RWPE2 (cell line): ENCODE measurements around the gene SYT2.
"Not testable (repeated sequence)": the region's sequence is repeated elsewhere in the genome, so short reads cannot be mapped to it uniquely, and the experiment has no call there.

Experiments used
- ATAC-seq: fragments of 200-7000 bp; cut with Tn5 transposase; 3 replicates; pipeline ENCODE4 v1.9.1; 2021; ENCODE audit warnings: low read depth
- DNase-seq: peaks from one replicate; pipeline ENCODE4 v3.0.0-alpha.2; 2020; ENCODE audit warnings: low spot score
- H3K27ac ChIP-seq: fragments of 450-650 bp; 2 replicates; pipeline ENCODE4 v1.5.1; 2017; ENCODE audit warnings: mild to moderate bottlenecking; ENCODE audit not compliant: poor library complexity, severe bottlenecking
- H3K27me3 ChIP-seq: fragments of 250-450 bp; sonication (Bioruptor Pico); 2 replicates; pipeline ENCODE4 v1.5.1; 2021; ENCODE audit warnings: mild to moderate bottlenecking, moderate library complexity; ENCODE audit not compliant: insufficient read depth, poor library complexity, severe bottlenecking
- H3K36me3 ChIP-seq: fragments of 250-450 bp; sonication (Bioruptor Pico); 2 replicates; pipeline ENCODE4 v1.5.1; 2020; ENCODE audit warnings: low read depth, mild to moderate bottlenecking, moderate library complexity
- H3K4me1 ChIP-seq: fragments of 250-450 bp; sonication (Bioruptor Pico); 2 replicates; pipeline ENCODE4 v1.5.1; 2021; ENCODE audit warnings: mild to moderate bottlenecking, moderate library complexity; ENCODE audit not compliant: insufficient read depth, poor library complexity, severe bottlenecking
- H3K4me3 ChIP-seq: fragments of 250-450 bp; sonication (Bioruptor Pico); 2 replicates; pipeline ENCODE4 v1.5.1; 2021; ENCODE audit warnings: mild to moderate bottlenecking, moderate library complexity; ENCODE audit not compliant: severe bottlenecking
- H3K9me3 ChIP-seq: fragments of 250-450 bp; sonication (Bioruptor Pico); 2 replicates; pipeline ENCODE4 v1.5.1; 2021; ENCODE audit warnings: mild to moderate bottlenecking, moderate library complexity; ENCODE audit not compliant: severe bottlenecking
- TF ChIP-seq, protein P1 (sequence below): fragments of 450-650 bp; IDR thresholded peaks from one replicate; pipeline ENCODE4 v1.5.1; 2017; ENCODE audit warnings: mild to moderate bottlenecking, moderate library complexity; ENCODE audit not compliant: poor library complexity, severe bottlenecking

SYT2 gene

DNA sequence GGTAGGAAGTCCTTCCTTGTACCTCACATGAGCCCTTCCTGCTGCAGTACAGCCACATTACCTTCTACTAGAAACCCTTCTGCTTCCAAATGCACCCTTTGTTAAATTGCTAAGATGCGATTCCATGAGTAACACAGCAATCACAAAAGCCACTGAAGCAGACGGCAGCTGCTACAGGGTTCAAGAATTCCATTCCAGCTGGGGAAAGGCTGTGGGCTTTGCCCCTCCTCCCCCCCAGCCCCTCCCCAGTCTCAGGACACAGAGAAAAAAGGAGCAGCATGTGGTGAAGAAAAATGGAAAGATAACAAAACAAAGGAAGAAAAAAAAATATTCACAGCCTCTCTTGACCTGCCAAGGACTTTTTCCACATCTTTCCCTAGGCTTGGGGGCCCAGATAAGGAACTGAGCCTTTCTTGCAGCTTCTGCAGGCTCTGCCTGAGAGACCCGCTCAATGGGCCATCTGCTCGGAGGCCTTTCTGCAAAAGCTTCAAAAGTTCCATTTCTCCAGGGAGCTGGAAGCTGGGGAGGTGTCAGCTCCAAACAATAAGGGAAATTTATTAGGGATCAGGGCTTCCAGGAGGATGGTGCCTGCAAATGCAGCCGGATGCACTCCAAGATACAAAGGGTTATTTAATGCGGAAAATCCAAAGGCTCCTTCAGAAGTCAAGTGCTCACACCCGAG, 72.1 kb downstream of the SYT2 start:
- Histone ChIP-seq H3K27ac (no peak overlapping the region), H3K9me3 (no peaks in the 10 kb centered on the region), H3K4me1 (no peaks in the 10 kb centered on the region), H3K36me3 (no peaks in the 10 kb centered on the region), H3K4me3 (no peak overlapping the region), H3K27me3 (peaks cover 17% of the 10 kb centered on the region)
- TF ChIP-seq, protein P1, sequence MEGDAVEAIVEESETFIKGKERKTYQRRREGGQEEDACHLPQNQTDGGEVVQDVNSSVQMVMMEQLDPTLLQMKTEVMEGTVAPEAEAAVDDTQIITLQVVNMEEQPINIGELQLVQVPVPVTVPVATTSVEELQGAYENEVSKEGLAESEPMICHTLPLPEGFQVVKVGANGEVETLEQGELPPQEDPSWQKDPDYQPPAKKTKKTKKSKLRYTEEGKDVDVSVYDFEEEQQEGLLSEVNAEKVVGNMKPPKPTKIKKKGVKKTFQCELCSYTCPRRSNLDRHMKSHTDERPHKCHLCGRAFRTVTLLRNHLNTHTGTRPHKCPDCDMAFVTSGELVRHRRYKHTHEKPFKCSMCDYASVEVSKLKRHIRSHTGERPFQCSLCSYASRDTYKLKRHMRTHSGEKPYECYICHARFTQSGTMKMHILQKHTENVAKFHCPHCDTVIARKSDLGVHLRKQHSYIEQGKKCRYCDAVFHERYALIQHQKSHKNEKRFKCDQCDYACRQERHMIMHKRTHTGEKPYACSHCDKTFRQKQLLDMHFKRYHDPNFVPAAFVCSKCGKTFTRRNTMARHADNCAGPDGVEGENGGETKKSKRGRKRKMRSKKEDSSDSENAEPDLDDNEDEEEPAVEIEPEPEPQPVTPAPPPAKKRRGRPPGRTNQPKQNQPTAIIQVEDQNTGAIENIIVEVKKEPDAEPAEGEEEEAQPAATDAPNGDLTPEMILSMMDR = no peak
- DNase-seq (no peak), ATAC-seq (no peak)

DNA sequence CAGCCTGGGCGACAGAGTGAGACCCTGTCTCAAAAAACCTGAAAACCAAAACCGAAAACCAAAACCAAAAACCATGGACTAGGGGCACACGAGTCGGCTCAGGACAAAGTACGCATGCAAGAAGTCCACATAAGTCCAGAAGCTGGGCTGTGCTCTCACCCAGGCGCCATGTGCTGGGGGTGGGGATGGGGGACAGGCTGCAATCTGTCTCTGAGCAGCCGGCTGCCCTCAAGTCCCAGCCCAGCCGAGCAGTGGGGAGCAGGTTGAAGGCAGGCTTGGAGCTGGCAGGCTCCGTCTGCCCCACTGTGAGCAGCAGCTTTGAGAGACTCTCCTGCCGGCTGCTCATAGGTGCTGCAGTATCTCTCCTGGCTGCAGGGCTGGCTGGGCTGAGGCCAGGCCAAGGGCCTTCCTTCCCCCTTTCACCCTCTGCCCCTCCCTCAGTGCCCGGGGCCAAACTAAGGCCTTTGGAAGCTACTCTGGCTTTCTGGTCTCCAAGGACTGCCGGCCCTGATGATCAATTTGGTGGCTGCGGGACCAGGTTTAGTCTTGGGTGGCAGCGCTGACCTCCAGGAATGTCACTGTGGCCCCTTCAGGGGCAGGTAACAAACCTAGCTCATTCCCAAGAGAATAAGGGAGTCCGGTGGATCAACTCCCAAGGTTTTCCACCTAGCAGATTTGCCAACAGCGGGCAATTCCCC, 72.8 kb downstream of the SYT2 start:
- H3K27ac ChIP-seq, H3K36me3 ChIP-seq, ATAC-seq, H3K4me1 ChIP-seq, H3K9me3 ChIP-seq, H3K4me3 ChIP-seq, DNase-seq: not testable (repeated sequence)
- peaks cover 11% of the 10 kb centered on the region for H3K27me3 ChIP-seq

DNA sequence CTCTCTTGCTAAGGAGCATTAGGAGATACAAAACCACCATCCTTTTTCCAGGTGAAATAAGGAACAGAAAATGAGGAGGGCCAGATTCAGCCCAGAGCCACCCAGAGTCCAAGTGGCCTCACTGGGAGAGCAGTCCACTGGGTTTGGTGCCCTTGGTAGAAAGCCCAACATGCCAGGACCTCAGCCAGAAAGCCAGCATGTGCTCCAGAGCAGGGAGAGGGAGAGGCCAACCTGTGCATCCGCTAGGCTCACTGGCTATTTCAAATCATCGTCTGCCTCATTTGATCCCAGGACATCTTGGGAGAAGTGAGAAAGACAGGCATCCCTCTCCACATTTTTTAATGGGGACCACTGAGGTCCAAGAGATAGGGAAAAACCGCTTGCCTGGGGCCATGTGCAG, 74.1 kb downstream of the SYT2 start:
- H3K27me3 ChIP-seq, H3K36me3 ChIP-seq, DNase-seq, H3K4me1 ChIP-seq, ATAC-seq, H3K4me3 ChIP-seq, H3K9me3 ChIP-seq, H3K27ac ChIP-seq: not testable (repeated sequence)

DNA sequence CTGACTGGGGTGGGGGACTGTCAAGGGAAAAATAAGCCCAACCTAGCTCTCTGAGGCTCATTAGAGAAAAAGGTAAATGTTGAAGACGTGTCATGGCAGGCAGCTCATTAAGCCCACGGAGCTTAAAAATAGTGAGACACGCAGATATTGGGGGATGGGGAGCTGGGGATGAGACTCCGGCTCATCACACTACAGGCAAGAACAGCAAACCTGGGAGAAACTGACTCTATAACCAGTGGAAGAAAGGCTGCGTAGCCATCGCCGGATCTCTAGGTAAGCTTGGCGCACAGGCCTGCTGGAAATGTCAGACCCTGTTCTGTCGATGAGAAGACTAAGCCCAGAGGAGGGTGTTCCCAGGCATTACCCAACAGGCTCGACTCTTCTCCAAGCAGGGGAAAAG, 78.0 kb downstream of the SYT2 start:
- Histone ChIP-seq H3K4me3 (no peak overlapping the region), H3K4me1 (no peaks in the 10 kb centered on the region), H3K27me3 (no peaks in the 10 kb centered on the region), H3K9me3 (no peaks in the 10 kb centered on the region), H3K36me3 (no peaks in the 10 kb centered on the region), H3K27ac (no peak overlapping the region)
- no peak for DNase-seq
- TF ChIP-seq, protein P1 = no peak
- ATAC-seq = no peak

DNA sequence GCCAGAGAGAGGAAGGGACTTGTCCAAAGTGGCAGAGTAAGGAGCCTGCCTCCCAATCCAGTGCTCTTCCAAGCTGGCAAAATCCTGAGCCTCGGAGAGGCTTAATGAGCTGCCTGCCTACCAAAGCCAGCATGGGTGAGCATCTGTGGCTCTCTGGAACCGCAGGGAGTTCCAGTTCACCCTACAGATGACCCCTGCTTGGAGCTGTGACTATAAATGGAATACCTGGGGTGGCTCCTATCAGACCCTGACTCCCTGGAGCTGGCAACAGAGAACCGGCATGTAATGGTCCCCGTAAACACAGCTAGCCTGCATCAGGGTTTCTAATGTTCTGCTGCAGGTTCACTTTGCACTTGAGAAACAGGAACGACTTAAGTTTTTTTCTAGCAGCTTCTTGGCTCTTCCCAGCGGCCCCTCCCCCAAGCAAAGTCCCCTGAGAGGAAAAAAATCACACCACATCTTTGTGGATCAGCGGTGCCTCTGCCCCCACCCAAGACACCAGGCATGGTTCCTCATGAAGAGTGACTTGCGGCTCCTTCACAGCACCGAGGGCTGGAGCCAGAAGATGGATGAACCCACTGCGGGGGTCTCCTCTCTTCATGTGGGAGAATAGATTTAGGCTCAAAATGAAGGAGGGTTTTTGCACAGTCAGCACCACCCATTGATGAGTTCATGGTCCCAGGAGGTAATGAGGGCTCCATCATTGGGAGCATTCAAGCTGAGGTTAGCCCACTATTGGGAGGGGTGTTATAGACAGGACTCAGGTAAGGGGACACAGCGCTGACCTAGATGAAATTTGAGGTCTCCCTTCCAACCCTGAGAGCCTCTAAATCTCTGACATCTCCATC, 79.0 kb downstream of the SYT2 start:
- no peaks in the 10 kb centered on the region for H3K36me3 ChIP-seq
- no peaks in the 10 kb centered on the region for H3K27me3 ChIP-seq
- no peak overlapping the region for H3K27ac ChIP-seq
- TF ChIP-seq, protein P1 = no peak
- no peaks in the 10 kb centered on the region for H3K9me3 ChIP-seq
- no peak overlapping the region for H3K4me3 ChIP-seq
- H3K4me1 ChIP-seq = no peaks in the 10 kb centered on the region
- DNase-seq (no peak), ATAC-seq (no peak)
